Esophagus squamous epithelium (tissue), 5 donors: ENCODE measurements around the gene CEP63. TPM values are rescaled to one million over a fixed set of nuclear protein-coding genes. Genes with fewer than 3 reads are reported as not detected.

Experiments
- DNase-seq: peaks from one replicate; lab custom pipeline; 2025; lab: John Stamatoyannopoulos, UW
- H3K27ac ChIP-seq, 4 donors: fragments of 200-600 bp; sonication (generic); one replicate each; pipeline ENCODE4 v1.5.1; 2016 to 2019; ENCODE audit warnings: mild to moderate bottlenecking in 1 of 4
- H3K27me3 ChIP-seq, 4 donors: fragments of 200-600 bp; sonication (generic); 1 replicate in 3 of 4; 2 replicates in 1 of 4; pipeline versions ENCODE4 v1.5.1 to v1.6.0; 2017 to 2021; ENCODE audit warnings: antibody characterized with exemption in 1 of 4
- H3K36me3 ChIP-seq, 3 donors: fragments of 200-600 bp; sonication (generic); one replicate each; pipeline ENCODE4 v1.5.1; 2016 to 2019
- H3K4me1 ChIP-seq, 3 donors: fragments of 200-600 bp; sonication (generic); one replicate each; pipeline ENCODE4 v1.5.1; 2017 to 2019
- H3K4me3 ChIP-seq, 4 donors: fragments of 200-600 bp; sonication (generic); 1 replicate in 3 of 4; 2 replicates in 1 of 4; pipeline ENCODE4 v1.5.1; 2016 to 2019; ENCODE audit warnings: mild to moderate bottlenecking in 2 of 4, moderate library complexity in 1 of 4
- H3K9me3 ChIP-seq, 3 donors: fragments of 200-600 bp; sonication (generic); one replicate each; pipeline ENCODE4 v1.5.1; 2016 to 2019
- CTCF ChIP-seq, 6 experiments: fragments of 450-650 bp in 4 of 6; fragments of 200-600 bp in 2 of 6; sonication (generic) in 2 of 6; IDR thresholded peaks; one replicate each; pipeline ENCODE4 v1.5.1; 2016 to 2019; ENCODE audit warnings: antibody characterized with exemption in 6 of 6, mild to moderate bottlenecking in 4 of 6, moderate library complexity in 4 of 6
- POLR2A ChIP-seq, 4 donors: fragments of 450-650 bp; IDR thresholded peaks; one replicate each; pipeline ENCODE4 v1.6.1; 2017; ENCODE audit warnings: antibody characterized with exemption in 4 of 4, mild to moderate bottlenecking in 4 of 4, moderate library complexity in 3 of 4
- WGBS, 2 donors: methylation state at CpG; one replicate each; pipeline ENCODE4 v1.1.5; 2018; 5-methylcytosine and 5-hydroxymethylcytosine counted together
- intact Hi-C: fragments of 100-400 bp; cut with DNase I; formaldehyde crosslinking; loops from one replicate; pipeline ENCODE4 v1.15.0; 2022
- total RNA-seq, 4 donors: library from RNA; depleted of rRNA; stranded (reverse); fragments of >200 nt; gene quantifications; one replicate each; pipeline ENCODE4 v1.1.0, GENCODE V29; 2016
- donor health status: DM: yes; HTN: yes; CAD: no.

Gene CEP63
- total RNA-seq, 4 donors from 2014 or later = 7.7 to 18.1 (median 14.4) TPM

- intact Hi-C loops = no loop called here
- TF ChIP-seq CTCF (IDR thresholded peaks at IDR 0.05) (no peak), POLR2A (IDR thresholded peaks at IDR 0.05) (no peak)
- no peaks in the 10 kb centered on the region for H3K36me3 ChIP-seq
- DNase-seq = no peak
- no peak overlapping the region for H3K27ac ChIP-seq
- no peaks in the 10 kb centered on the region for H3K27me3 ChIP-seq
- no peak overlapping the region for H3K4me3 ChIP-seq
- H3K9me3 ChIP-seq = peaks cover 0 to 8% (median 0%) of the 10 kb centered on the region in 3 donors
- 33 to 64% methylated on average over 1 of the region's 1 CpG for WGBS, 2 donors
- peaks cover 0 to 21% (median 11%) of the 10 kb centered on the region in 3 donors for H3K4me1 ChIP-seq
Observed at GRCh38 chr3:134445636-134446035, 40.2 kb upstream of the CEP63 start.

- WGBS, 2 donors = 22 to 28% methylated on average over 3 of the region's 3 CpGs
Observed at GRCh38 chr3:134446800-134447199, 39.1 kb upstream of the CEP63 start.

GRCh38 chr3:134447351-134447750, 38.5 kb upstream of the CEP63 start:
- no peak overlapping the region for H3K27ac ChIP-seq

More at GRCh38 chr3:134446800-134447199, 39.1 kb upstream of the CEP63 start:
- peaks cover 0 to 21% (median 11%) of the 10 kb centered on the region in 3 donors for H3K4me1 ChIP-seq
- no peak overlapping the region for H3K4me3 ChIP-seq
- no peak for TF ChIP-seq POLR2A (IDR thresholded peaks at IDR 0.05)
- TF ChIP-seq CTCF (IDR thresholded peaks at IDR 0.05) = no peak
- no peaks in the 10 kb centered on the region for H3K36me3 ChIP-seq
- intact Hi-C loops = no loop called here
- H3K27ac ChIP-seq = peak overlapping the region in 2 of 4 donors; percentile 25 to 36
- no peak for DNase-seq
- peaks cover 0 to 8% (median 0%) of the 10 kb centered on the region in 3 donors for H3K9me3 ChIP-seq
- no peaks in the 10 kb centered on the region for H3K27me3 ChIP-seq

GRCh38 chr3:134448664-134449063, 37.2 kb upstream of the CEP63 start:
- TF ChIP-seq POLR2A (IDR thresholded peaks at IDR 0.05) = no peak
- TF ChIP-seq CTCF (IDR thresholded peaks at IDR 0.05) = no peak
- DNase-seq = no peak
- Histone ChIP-seq H3K4me3 (no peak overlapping the region), H3K27ac (no peak overlapping the region), H3K9me3 (peaks cover 0 to 8% (median 0%) of the 10 kb centered on the region in 3 donors), H3K4me1 (peaks cover 0 to 21% (median 11%) of the 10 kb centered on the region in 3 donors), H3K27me3 (no peaks in the 10 kb centered on the region), H3K36me3 (no peaks in the 10 kb centered on the region)
- 86 to 92% methylated on average over 5 of the region's 5 CpGs for WGBS, 2 donors
- intact Hi-C loops = no loop called here

More at GRCh38 chr3:134447351-134447750, 38.5 kb upstream of the CEP63 start:
- H3K27me3 ChIP-seq = no peaks in the 10 kb centered on the region
- H3K4me1 ChIP-seq = peaks cover 0 to 21% (median 11%) of the 10 kb centered on the region in 3 donors
- peaks cover 0 to 8% (median 0%) of the 10 kb centered on the region in 3 donors for H3K9me3 ChIP-seq
- WGBS, 2 donors = 43 to 75% methylated on average over 1 of the region's 1 CpG
- no peak overlapping the region for H3K4me3 ChIP-seq
- intact Hi-C loops = no loop called here
- no peaks in the 10 kb centered on the region for H3K36me3 ChIP-seq
- DNase-seq = no peak
- TF ChIP-seq POLR2A (IDR thresholded peaks at IDR 0.05) (no peak), CTCF (IDR thresholded peaks at IDR 0.05) (no peak)

- TF ChIP-seq CTCF (IDR thresholded peaks at IDR 0.05) = peak in 5 of 6 experiments; percentile 27 to 67 (median 42)
- TF ChIP-seq POLR2A (IDR thresholded peaks at IDR 0.05) = no peak
- Histone ChIP-seq H3K27ac (no peak overlapping the region), H3K4me1 (peaks cover 0 to 21% (median 11%) of the 10 kb centered on the region in 3 donors), H3K9me3 (peaks cover 0 to 8% (median 0%) of the 10 kb centered on the region in 3 donors), H3K36me3 (no peaks in the 10 kb centered on the region), H3K27me3 (no peaks in the 10 kb centered on the region), H3K4me3 (no peak overlapping the region)
- intact Hi-C loops = no loop called here
- 45 to 50% methylated on average over 1 of the region's 2 CpGs for WGBS, 2 donors
- no peak for DNase-seq
Observed at GRCh38 chr3:134449277-134449676, 36.6 kb upstream of the CEP63 start.
